GM12878 (cell line): ENCODE data around the gene EIF4H. TPM values are rescaled to one million over a fixed set of nuclear protein-coding genes. Genes with fewer than 3 reads are reported as not detected.

Experiments used
- ATAC-seq: fragments of 200-7000 bp; cut with Tn5 transposase; 3 replicates; pipeline ENCODE4 v1.9.1; 2020; ENCODE audit warnings: mild to moderate bottlenecking, moderate library complexity
- BruUV-seq: library from RNA; stranded (reverse); fragments of 400-500 nt; replicated peaks from 2 replicates; lab custom pipeline; 2021; lab: Mats Ljungman, UMichigan
- CTCF ChIA-PET: fragments of 300-600 bp; sonication (Branson Sonifier 250); formaldehyde crosslinking; extraction: SDS; loops from one replicate; lab custom pipeline; 2021; ENCODE audit warnings: inconsistent platforms; lab: Yijun Ruan, JAX
- POLR2A ChIA-PET: fragments of 350-600 bp; formaldehyde crosslinking; extraction: SDS; loops from one replicate; lab custom pipeline; 2021; ENCODE audit warnings: inconsistent platforms; lab: Charles Lee
- RAD21 ChIA-PET: fragments of 300-600 bp; sonication (Branson Sonifier 250); formaldehyde crosslinking; loops from one replicate; lab custom pipeline; 2023; ENCODE audit warnings: antibody characterized with exemption; ENCODE audit not compliant: unreplicated experiment; lab: Charles Lee
- SMC1A ChIA-PET: fragments of 300-600 bp; sonication (Branson Sonifier 250); formaldehyde crosslinking; loops from one replicate; lab custom pipeline; 2023; ENCODE audit not compliant: unreplicated experiment, uncharacterized antibody; lab: Charles Lee
- DNase-seq: peaks from one replicate; pipeline ENCODE4 v3.0.0-alpha.2; 2011; ENCODE audit warnings: low read depth, low spot score
- FAIRE-seq: peaks from 3 replicates; lab custom pipeline; 2011; peaks lifted over from hg19 to GRCh38; lab: Jason Lieb, UNC
- H2AFZ ChIP-seq: 2 replicates; pipeline ENCODE4 v1.6.0; 2011; ENCODE audit warnings: low read depth, low read length, control low read depth; ENCODE audit not compliant: control insufficient read depth
- H3K27ac ChIP-seq: 2 replicates; pipeline ENCODE4 v1.5.1; 2011; ENCODE audit warnings: control low read depth; ENCODE audit not compliant: control insufficient read depth, insufficient read depth
- H3K27me3 ChIP-seq, 2 experiments: replicated peaks in 1 of 2; 2 replicates each; pipeline versions ENCODE4 v1.6.0 to v1.6.1; 2011; ENCODE audit warnings: low read length in 1 of 2; ENCODE audit not compliant: control insufficient read depth in 2 of 2, insufficient read depth in 2 of 2
- H3K36me3 ChIP-seq, 2 experiments: 2 replicates each; pipeline ENCODE4 v1.5.1; 2011; ENCODE audit warnings: low read length in 1 of 2; ENCODE audit not compliant: control insufficient read depth in 2 of 2, insufficient read depth in 2 of 2
- H3K4me1 ChIP-seq: 2 replicates; pipeline ENCODE4 v1.6.1; 2011; ENCODE audit warnings: mild to moderate bottlenecking, low read length, moderate library complexity, mixed read lengths; ENCODE audit not compliant: control insufficient read depth, insufficient read depth
- H3K4me2 ChIP-seq: 2 replicates; pipeline ENCODE4 v1.6.0; 2011; ENCODE audit warnings: control low read depth; ENCODE audit not compliant: control insufficient read depth, insufficient read depth
- H3K4me3 ChIP-seq: fragments of 200-600 bp; sonication (generic); 2 replicates; pipeline ENCODE4 v1.5.1; 2016
- H3K79me2 ChIP-seq: 2 replicates; pipeline ENCODE4 v1.6.0; 2011; ENCODE audit warnings: low read length; ENCODE audit not compliant: control insufficient read depth, insufficient read depth
- H3K9ac ChIP-seq: 2 replicates; pipeline ENCODE4 v1.8.0; 2011; ENCODE audit warnings: low read length, control low read depth, mixed read lengths; ENCODE audit not compliant: control insufficient read depth, insufficient read depth
- H3K9me3 ChIP-seq: replicated peaks from 3 replicates; pipeline ENCODE4 v1.5.1; 2011; ENCODE audit warnings: mild to moderate bottlenecking, low read length; ENCODE audit not compliant: control insufficient read depth, insufficient read depth
- H4K20me1 ChIP-seq: 2 replicates; pipeline ENCODE4 v1.6.0; 2011; ENCODE audit not compliant: control insufficient read depth, insufficient read depth
- BCL11A ChIP-seq: IDR thresholded peaks from 2 replicates; pipeline ENCODE4 v1.6.1; 2011; ENCODE audit warnings: low read depth, low read length
- BRCA1 ChIP-seq: IDR thresholded peaks from 2 replicates; pipeline ENCODE4 v1.6.1; 2011; ENCODE audit warnings: low read depth, low read length, improper control_type of control experiment
- CBX3 ChIP-seq: fragments of 200-600 bp; sonication (generic); IDR thresholded peaks from 2 replicates; pipeline ENCODE4 v1.6.1; 2016; ENCODE audit warnings: low read depth, borderline replicate concordance
- CREB1 ChIP-seq: IDR thresholded peaks from 2 replicates; pipeline ENCODE4 v1.6.1; 2012; ENCODE audit warnings: low read depth, mild to moderate bottlenecking, inconsistent platforms
- EGR1 ChIP-seq, 2 experiments: IDR thresholded peaks; 1 replicate in 1 of 2; 2 replicates in 1 of 2; pipeline ENCODE4 v1.6.1; 2011 to 2012; ENCODE audit warnings: low read depth in 2 of 2, low read length in 2 of 2, borderline replicate concordance in 1 of 2, mild to moderate bottlenecking in 1 of 2, moderate library complexity in 1 of 2
- HDAC2 ChIP-seq: fragments of 200-600 bp; sonication (generic); IDR thresholded peaks from 2 replicates; pipeline ENCODE4 v1.6.1; 2017
- IRF5 ChIP-seq: fragments of 450-650 bp; IDR thresholded peaks from 2 replicates; pipeline ENCODE4 v1.6.1; 2017; ENCODE audit warnings: borderline replicate concordance
- MTA3 ChIP-seq: IDR thresholded peaks from 2 replicates; pipeline ENCODE4 v1.6.1; 2012; ENCODE audit warnings: low read length, inconsistent platforms, borderline replicate concordance
- SIN3A ChIP-seq: IDR thresholded peaks from 2 replicates; pipeline ENCODE4 v1.6.1; 2012; ENCODE audit warnings: low read depth, low read length, improper control_type of control experiment
- SP1 ChIP-seq: IDR thresholded peaks from one replicate; pipeline ENCODE4 v1.6.1; 2011; ENCODE audit warnings: low read depth, low read length
- TBL1XR1 ChIP-seq: IDR thresholded peaks from 2 replicates; pipeline ENCODE4 v1.6.1; 2012; ENCODE audit warnings: low read depth, low read length, improper control_type of control experiment
- YBX1 ChIP-seq: fragments of 450-650 bp; IDR thresholded peaks from 2 replicates; pipeline ENCODE4 v1.6.1; 2016; ENCODE audit warnings: antibody characterized with exemption
- ZBTB33 ChIP-seq: fragments of 450-650 bp; IDR thresholded peaks from 2 replicates; pipeline ENCODE4 v1.6.1; 2017; ENCODE audit warnings: mild to moderate bottlenecking
- ZNF274 ChIP-seq: IDR thresholded peaks from one replicate; pipeline ENCODE4 v1.8.0; 2011; ENCODE audit not compliant: insufficient read length, insufficient read depth
- WGBS: methylation state at CpG from one replicate; pipeline ENCODE4 v1.1.6; 2016; ENCODE audit warnings: low lambda C conversion rate; ENCODE audit not compliant: insufficient replicate concordance, insufficient coverage; ENCODE audit errors: missing lambda C conversion rate; 5-methylcytosine and 5-hydroxymethylcytosine counted together
- in situ Hi-C: fragments of 300-500 bp; cut with MboI; formaldehyde crosslinking; loops from 9 replicates; pipeline ENCODE4 v1.14.3; 2018; ENCODE audit warnings: mixed read lengths
- intact Hi-C: fragments of 100-400 bp; cut with micrococcal nuclease; formaldehyde crosslinking; loops from one replicate; pipeline ENCODE4 v1.14.2; 2022; ENCODE audit not compliant: unreplicated experiment
- polyA plus RNA-seq, 11 experiments: library from polyadenylated mRNA; depleted of rRNA in 4 of 11; unstranded in 6 of 11; stranded (reverse) in 5 of 11; fragments of >200 nt; fragmentation: Nextera tagmentation in 4 of 11; fragmentation: Illumina TruSeq in 1 of 11; extraction: Ambion mirVana in 4 of 11; extraction: Trizol in 1 of 11; gene quantifications; 1 replicate in 1 of 11; 2 replicates in 10 of 11; pipeline versions ENCODE4 v1.2.1 to v1.2.3, GENCODE V29; 2011 to 2016; ENCODE audit warnings: inconsistent platforms in 2 of 11, missing spikeins in 2 of 11, low read depth in 1 of 11
- total RNA-seq, 4 experiments: library from RNA; depleted of rRNA in 3 of 4; stranded (reverse); fragments of >200 nt in 3 of 4; fragmentation: Illumina TruSeq in 1 of 4; extraction: Trizol in 1 of 4; gene quantifications; 2 replicates each; pipeline versions ENCODE4 v1.2.1 to v1.2.3, GENCODE V29; 2013 to 2021
- TF ChIP-seq, protein P1 (sequence below): fragments of 450-650 bp; IDR thresholded peaks from 2 replicates; pipeline ENCODE4 v1.6.1; 2017; ENCODE audit warnings: mild to moderate bottlenecking, moderate library complexity

The EIF4H gene
- total and polyA plus RNA-seq, 10 of the 15 experiments (the other 5 are each of a cell fraction or from before 2014, with no cell fraction given) = 9.9 to 443 (median 258) TPM

- in situ Hi-C loops = no loop called here
- peak overlapping the region; percentile 95 for H3K27ac ChIP-seq
- TF ChIP-seq IRF5 = no peak
- TF ChIP-seq MTA3 = no peak
- peak; percentile 59 for TF ChIP-seq SP1
- TF ChIP-seq CREB1 = no peak
- TF ChIP-seq EGR1 (IDR thresholded peaks at IDR 0.05; ENCODE audit: borderline replicate concordance in 1 of 2, low read depth in 2 of 2, low read length in 2 of 2) = no peak
- TF ChIP-seq CBX3 = no peak
- no peak for TF ChIP-seq BRCA1
- peak; percentile 88 for TF ChIP-seq YBX1
- peak; percentile 33; the same call in 1 of the 2 replicates for TF ChIP-seq BCL11A
- 0 out of 2 replicates have a peak, but pooled peaks have one; percentile 43 for TF ChIP-seq ZBTB33
- no peak for TF ChIP-seq HDAC2
- TF ChIP-seq SIN3A = no peak
- TF ChIP-seq TBL1XR1 = peak; percentile 85; the same call in 1 of the 2 replicates
- TF ChIP-seq, protein P1, sequence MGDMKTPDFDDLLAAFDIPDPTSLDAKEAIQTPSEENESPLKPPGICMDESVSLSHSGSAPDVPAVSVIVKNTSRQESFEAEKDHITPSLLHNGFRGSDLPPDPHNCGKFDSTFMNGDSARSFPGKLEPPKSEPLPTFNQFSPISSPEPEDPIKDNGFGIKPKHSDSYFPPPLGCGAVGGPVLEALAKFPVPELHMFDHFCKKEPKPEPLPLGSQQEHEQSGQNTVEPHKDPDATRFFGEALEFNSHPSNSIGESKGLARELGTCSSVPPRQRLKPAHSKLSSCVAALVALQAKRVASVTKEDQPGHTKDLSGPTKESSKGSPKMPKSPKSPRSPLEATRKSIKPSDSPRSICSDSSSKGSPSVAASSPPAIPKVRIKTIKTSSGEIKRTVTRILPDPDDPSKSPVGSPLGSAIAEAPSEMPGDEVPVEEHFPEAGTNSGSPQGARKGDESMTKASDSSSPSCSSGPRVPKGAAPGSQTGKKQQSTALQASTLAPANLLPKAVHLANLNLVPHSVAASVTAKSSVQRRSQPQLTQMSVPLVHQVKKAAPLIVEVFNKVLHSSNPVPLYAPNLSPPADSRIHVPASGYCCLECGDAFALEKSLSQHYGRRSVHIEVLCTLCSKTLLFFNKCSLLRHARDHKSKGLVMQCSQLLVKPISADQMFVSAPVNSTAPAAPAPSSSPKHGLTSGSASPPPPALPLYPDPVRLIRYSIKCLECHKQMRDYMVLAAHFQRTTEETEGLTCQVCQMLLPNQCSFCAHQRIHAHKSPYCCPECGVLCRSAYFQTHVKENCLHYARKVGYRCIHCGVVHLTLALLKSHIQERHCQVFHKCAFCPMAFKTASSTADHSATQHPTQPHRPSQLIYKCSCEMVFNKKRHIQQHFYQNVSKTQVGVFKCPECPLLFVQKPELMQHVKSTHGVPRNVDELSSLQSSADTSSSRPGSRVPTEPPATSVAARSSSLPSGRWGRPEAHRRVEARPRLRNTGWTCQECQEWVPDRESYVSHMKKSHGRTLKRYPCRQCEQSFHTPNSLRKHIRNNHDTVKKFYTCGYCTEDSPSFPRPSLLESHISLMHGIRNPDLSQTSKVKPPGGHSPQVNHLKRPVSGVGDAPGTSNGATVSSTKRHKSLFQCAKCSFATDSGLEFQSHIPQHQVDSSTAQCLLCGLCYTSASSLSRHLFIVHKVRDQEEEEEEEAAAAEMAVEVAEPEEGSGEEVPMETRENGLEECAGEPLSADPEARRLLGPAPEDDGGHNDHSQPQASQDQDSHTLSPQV = peak; percentile 56; the same call in 1 of the 2 replicates
- no peak for TF ChIP-seq ZNF274
These were observed 43.5 kb downstream of the EIF4H start for GRCh38 chr7:74217455-74218342.

More at GRCh38 chr7:74217455-74218342, 43.5 kb downstream of the EIF4H start:
- peaks cover 18 to 29% of the 10 kb centered on the region in 2 experiments for H3K36me3 ChIP-seq
- no peak overlapping the region for H2AFZ ChIP-seq
- H3K27me3 ChIP-seq = no peaks in the 10 kb centered on the region
- DNase-seq (peak; percentile 81), FAIRE-seq (peak; percentile 89), ATAC-seq (peak; percentile 63)
- H4K20me1 ChIP-seq = no peaks in the 10 kb centered on the region
- H3K4me2 ChIP-seq = peak overlapping the region; percentile 88
- H3K4me1 ChIP-seq = peaks cover 42% of the 10 kb centered on the region
- no peak overlapping the region for H3K4me3 ChIP-seq
- H3K79me2 ChIP-seq = peaks cover 51% of the 10 kb centered on the region
- CTCF ChIA-PET = interaction anchor here (1.3 to 3.0 kb wide), 9 partner anchors 9 to 184 kb away, joined by 4 to 17 read pairs (median 9); partner anchors contain the start of gene CLIP2
- RAD21 ChIA-PET = interaction anchor here (0.6 to 3.1 kb wide), 14 partner anchors 8 to 484 kb away, joined by 3 to 29 read pairs (median 6); partner anchors contain the start of genes CLIP2 and LAT2
- WGBS = 14% methylated on average over 20 of the region's 20 CpGs
- intact Hi-C loops = loop anchor here (2.0 to 5.0 kb wide), 3 partner anchors 35 to 67 kb away; partner anchors contain the start of gene RFC2
- SMC1A ChIA-PET = interaction anchor here (0.7 to 2.8 kb wide), 16 partner anchors 8 to 114 kb away, joined by 3 to 14 read pairs (median 4); partner anchors contain the start of gene LAT2
- POLR2A ChIA-PET = interaction anchor here (0.6 to 4.8 kb wide), 14 partner anchors 8 to 191 kb away, joined by 3 to 37 read pairs (median 4); partner anchors contain the start of genes CLIP2 and LAT2
- BruUV-seq = TSS peak; percentile 60
- H3K9ac ChIP-seq = peak overlapping the region; percentile 71; the same call in 1 of the 2 replicates
- no peaks in the 10 kb centered on the region for H3K9me3 ChIP-seq
